ENCODE results near the gene AIPL1.
"Not testable (repeated sequence)": the region's sequence is repeated elsewhere in the genome, so short reads cannot be mapped to it uniquely, and the experiment has no call there.

AIPL1 gene, protein sequence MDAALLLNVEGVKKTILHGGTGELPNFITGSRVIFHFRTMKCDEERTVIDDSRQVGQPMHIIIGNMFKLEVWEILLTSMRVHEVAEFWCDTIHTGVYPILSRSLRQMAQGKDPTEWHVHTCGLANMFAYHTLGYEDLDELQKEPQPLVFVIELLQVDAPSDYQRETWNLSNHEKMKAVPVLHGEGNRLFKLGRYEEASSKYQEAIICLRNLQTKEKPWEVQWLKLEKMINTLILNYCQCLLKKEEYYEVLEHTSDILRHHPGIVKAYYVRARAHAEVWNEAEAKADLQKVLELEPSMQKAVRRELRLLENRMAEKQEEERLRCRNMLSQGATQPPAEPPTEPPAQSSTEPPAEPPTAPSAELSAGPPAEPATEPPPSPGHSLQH

DNA sequence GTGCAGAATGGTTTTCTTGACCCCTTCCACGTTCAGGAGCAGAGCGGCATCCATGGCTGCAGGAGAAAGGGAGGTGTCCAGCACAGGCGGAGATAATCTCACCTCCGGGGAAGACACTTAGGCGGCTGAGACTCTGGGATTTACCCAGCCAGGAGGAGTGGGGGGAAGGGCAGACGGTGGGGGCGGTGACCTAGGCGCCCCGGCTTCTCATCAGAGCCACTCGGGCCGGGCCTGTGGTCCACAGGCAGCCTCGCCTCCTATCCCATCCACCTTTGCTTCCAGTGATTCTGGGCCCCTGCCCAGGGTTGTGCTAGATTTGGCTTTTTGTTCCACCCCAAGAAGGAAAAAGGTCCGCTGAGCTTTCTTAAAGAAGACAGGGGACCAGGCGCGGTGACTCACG is at the start of gene AIPL1:
Gene AIPL1 (minus strand): TSS at position 71 of the 400 bp plus-strand sequence. CDS start 17 bp downstream, at position 54.
- DNase-seq = no peak

DNA sequence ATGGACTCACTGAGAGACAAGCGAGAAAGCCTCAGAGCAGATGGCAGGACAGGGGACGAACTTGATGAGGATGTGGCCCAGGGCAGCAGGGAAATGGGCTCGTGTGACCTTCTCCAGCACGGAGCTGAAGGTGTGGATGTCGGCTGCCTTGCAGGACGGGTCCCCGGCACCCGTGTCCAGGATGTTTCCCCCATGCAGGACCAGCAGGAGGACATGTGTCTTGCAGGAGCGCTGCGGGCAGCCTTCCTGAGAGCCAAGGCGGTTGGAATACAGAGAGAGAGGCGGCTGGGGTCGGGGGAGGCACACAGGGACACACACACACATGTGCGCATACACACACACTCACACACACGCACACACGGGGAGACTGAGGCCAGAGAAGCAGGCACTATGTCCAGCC is 48.6 kb upstream of the AIPL1 start:
- no peak for DNase-seq

DNA sequence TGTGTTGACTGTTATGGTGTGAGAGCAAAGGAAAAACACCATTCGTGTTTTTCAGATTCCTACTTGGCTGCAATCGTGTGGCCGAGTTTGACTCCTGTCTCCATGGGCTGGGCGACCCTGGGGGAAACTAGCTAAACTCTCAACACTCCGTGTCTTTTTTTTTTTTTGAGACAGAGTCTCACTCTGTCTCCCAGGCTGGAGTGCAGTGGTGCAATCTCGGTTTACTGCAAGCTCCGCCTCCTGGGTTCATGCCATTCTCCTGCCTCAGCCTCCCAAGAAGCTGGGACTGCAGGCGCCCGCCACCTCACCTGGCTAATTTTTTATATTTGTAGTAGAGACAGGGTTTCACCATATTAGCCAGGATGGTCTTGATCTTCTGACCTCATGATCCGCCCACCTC is 47.9 kb upstream of the AIPL1 start:
- DNase-seq = not testable (repeated sequence)

DNA sequence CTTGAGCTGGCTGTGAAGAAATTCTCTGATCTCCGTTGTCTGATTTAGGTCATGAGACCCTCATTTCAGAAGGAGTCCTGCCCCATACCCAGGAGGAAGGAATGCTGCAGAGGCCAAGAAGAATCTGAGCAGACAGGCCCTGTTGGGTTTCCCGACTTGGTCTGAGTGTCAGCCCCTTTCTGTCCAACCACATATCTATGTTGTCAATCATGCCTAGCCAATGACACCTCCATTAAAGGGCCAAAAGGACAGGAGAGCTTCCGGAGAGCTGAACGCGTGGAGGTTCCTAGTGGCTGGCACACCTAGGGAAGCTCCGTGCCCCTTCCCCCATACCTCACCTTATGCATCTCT is 47.2 kb upstream of the AIPL1 start:
- no peak for DNase-seq

DNA sequence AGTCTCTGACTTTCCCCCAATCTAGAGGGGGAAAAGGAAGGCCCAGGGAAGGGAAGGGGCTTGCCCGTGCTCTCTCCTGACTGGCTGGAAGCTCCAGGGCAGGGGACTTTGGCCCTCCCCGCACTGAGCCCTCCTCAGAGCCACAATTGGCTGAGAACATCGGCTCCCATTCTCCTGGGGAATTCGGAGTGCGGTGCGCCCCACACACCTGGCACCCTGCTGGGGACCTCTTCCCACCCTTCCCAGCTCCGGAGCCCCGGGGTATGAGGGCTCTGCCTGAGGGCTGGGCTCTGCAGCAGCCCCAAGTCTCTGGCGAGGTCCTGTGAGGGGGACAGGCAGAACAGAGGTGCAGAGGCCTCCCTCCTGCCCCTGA is 45.4 kb upstream of the AIPL1 start:
- DNase-seq = no peak

DNA sequence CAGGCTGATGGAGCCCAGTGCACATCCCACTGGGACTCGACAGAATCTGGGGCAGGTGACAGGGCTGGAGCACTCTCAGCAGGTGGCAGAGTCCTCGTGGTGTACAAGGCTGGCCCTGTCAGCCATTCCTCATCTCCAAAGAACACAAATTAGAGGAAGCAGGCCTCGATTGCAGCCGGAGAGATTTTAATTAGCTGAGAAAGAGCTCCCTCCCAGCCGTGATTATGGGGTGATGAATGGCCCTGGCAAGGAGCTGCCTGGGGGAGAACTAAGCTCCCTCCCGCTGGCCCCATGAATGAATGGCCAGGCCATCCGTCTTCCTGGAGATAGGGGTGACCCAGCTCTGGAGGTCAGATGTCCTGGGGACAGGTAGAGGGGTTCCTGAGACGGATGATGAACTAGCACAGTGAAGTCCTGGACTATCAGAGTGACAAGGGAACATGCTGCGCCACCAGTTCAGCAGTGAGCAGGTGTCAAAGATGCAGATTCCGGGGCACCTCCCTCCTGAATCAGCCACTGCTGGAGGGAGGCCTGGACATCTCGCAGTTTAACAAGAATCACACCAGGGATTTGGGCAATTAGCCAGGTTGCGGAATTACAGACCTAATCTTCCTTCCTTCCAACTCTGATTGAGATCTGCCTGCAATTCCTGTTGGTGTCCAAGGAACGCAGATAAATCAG is 44.8 kb upstream of the AIPL1 start:
- DNase-seq = no peak

DNA sequence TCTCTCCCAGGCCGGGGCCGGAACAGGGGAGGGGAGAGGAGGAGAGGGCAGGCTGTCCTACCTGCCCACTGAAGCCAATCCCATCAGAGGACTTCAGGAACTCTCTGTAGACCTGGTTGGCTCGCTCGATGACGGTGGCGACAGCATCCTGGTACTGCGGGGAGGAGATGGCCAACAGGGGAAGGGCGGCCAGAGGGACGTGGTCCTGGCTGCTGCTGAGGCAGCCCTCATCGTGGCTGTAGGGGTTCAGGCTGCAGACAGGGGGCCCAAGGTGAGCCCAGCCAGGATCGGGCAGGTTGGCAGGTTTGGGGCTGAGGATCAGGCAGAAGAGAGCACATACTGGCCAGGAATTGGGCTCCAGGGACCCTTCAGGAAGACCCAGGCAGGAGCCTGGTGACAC is 43.6 kb upstream of the AIPL1 start:
- DNase-seq = no peak

DNA sequence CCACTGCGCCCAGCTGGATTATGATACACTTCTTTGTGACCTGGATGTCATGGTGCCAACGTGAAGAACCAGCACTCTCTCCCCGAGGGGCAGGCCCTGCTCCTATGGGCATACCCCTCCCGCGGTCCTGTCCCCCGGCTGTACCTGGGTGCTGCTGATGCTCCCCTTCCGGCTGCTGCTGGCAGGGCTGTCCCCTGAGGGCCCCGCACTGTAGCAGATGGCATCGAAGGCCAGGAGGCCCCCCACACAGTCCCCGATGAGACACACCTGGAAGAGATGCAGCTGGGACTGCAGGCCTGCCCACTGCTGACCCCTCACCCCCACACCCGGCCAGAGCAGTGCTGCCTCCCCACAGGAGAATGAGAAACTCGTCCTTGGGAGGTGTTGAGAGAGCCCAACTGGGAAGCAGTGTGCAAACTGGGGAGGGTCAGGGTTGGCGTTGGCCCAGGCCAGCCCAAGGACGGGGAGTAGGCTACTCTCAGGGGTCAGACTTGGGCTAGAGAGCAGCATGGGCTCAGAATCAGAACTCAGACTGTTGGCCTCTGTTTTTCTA is 43.0 kb upstream of the AIPL1 start:
- no peak for DNase-seq

DNA sequence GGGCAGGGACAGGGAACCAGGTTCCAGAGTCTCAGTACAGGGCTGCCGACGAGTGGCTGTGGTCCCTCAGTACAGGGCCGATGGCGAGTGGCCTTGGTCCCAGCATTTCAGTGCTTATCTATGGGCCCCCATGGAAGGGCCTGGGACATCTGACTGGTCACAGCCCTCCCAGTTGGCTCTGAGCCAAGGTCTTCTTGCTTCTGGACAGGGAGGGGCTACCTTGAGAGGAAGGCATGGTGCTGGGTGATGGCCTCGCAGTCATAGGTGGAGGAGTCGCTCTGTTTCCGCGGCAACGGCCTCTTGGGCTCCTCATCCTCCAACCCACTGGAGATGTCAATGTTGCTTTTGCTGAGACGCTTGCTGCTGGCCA is 41.9 kb upstream of the AIPL1 start:
- no peak for DNase-seq

DNA sequence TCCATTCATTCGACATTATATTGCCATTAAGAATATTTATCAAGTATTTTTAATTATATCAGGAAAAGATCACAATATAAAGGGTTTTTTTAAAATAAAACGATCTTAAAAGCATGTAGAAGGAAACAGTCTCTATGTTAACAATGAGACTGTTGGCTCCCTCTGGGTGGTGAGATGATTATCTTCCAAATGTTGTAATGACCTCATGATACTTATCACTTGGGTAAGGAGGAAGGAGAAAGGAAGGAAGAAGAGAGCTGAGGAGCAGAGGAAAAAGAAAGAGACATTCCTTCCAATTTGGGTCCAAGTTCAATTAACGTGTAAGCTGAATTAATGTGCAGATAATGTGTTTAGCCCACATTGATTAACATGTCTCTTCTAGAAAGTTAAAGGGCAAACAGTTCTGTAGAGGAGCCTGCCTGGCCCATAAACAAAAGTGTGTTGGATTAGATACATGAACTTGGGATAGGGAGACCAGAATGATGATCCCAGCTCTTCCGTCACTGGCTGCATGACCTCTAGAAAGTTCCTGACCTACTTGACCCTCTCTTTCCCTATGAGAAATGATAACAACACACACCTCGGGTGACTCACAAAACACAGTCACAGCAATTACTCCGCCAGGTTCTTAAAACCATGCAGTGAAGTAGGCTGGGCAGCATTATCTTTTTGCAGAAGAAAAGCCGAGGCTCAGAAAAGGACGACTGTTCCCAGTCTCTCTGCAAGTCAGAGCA is 41.3 kb upstream of the AIPL1 start:
- no peak for DNase-seq

DNA sequence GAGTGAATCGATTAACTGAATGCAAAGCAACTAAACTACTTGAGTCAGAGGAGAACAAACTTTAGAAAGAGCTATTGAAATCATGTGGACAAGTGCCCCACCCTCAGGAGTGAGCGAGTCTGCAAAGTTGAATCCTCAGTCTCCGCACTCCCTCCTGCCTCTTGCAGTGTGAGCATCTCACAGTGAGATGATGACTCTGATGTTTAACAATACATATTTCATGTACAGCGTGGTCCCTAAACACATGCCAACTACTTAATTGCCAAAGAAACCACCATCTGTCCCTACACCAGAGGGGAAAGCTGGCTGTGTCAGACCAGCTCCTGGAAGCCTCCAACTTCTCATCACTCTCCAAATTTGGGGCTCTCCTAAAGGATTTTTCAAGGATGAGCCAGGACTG is 40.5 kb upstream of the AIPL1 start:
- DNase-seq = no peak

DNA sequence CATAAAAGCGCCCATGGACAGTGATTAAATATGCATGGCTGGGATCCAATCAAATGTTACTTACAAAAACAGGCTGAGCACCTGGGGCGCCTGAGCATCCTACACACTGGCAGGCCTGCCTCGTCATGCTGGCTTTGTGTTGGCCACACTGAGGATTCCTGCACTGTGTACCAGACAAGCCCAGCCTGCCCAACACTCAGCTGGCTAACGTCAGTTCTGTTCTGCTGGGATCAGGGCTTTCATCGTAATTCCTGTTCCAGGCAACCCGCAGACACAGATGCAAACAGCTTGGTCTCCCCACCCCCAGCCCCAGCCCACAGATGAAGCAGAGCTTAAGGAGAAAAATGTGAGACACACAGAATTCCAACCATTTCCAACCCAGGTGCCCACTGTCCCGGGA is 40.0 kb upstream of the AIPL1 start:
- no peak for DNase-seq

DNA sequence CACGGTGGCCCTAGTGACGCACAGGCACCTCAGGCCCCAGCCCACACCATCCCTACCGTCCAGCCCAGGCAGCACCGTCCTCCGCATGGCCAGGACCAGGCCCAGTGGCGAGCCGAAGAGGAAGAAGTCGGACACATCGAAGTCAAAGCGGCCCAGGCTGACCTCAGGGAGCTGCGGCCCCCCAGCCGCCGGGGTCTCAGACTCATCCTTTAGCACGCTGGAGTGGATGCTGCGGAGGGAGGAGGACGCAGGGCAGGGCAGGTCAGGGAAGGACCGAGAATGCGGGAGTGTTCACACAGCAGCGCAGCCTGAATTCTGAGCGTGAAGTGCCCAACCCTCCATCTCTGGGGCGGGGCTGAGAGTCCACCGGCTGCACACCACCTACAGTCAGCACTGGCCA is 39.5 kb upstream of the AIPL1 start:
- DNase-seq = no peak

DNA sequence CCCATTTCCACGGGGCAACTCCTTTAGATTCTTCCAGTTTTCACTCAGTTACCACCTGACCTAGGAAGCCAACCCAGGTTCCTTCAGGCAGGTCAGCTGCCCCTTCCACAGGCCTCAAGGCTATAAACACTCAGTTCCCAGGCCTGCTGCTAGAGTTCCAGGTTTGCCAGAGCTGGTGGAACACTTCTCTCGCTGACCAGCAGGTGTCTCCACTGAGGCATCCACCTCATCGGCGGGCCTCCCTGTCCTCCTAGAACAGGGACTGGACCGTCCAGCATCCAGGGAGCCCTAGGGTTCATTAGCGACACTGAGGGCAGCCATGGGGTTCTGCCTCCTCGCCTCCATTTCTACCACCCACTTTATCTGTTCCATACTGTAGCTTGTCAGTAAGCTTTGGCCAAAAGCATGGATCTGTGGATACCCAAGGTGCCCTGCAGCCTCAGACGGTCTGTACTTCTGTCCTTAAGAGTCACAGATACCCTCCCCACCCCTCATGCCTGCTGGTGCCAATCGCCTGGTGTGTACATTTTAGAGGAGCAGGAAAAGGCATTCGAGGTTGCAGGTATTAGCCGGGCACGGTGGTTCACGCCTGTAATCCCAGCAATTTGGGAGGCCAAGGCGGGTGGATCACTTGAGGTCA is 38.3 kb upstream of the AIPL1 start:
- no peak for DNase-seq

DNA sequence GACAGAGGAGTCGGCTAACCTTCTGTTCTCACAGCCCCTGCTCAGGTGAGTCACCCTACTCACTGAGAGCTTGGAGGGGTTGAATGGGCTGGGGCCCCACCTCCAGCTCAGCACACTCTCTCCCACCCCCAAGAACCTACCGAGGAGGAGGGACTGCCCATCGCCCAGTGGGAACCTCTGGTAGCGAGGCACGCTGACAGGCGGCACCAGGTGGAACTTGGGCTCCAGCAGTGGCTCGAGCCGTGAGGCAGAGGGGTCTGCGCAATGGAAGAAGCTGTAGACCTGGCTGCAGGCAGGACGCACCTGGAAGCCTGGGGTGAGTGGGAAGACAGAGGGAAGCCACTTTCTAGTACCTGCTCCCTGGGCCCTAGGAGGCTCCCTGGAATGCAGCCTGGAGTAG is 37.6 kb upstream of the AIPL1 start:
- DNase-seq = no peak

DNA sequence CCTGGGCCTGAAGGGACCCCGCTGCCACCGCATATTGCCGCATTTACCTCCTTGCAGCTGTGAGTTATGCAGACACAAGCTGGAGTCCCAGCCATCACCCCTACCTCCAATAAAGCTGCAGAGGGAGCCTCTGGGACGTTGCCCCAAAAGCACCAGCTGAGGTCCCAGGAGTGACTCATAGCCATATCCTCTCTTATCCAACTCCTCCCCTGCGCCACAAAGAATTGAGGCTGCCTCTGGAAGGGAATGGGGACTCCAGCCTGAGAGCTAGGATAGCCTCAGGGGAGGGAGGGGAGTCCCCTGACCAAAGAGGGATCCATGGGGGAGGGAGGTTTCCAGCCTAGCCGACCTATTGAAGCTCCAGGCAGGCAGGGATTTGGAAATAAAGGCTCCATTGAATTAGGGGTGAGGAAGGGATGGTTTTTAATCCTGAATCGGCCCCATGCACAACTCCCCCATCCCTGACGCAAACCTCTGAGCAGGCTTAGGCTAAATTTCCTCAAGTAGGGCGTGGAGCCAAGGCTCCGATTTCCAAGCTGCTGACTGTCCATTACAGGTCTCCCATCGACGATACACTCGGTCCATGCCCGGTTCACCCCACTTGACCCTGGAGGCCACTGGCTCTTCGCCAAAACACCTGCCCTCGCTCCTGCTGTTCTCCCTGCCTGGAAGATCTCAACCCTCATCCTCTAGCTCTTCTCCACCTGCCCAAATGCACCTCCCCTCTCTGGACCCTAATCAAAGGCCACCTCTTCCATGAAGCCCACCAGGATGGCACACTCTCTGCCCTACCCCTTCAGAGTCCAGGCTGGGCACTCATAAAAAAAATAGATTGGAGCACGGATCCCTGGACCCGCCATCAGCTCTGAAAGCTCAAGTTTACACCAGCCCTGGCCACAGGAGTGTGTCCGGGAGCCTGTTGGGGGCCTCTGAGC is 36.9 kb upstream of the AIPL1 start:
- DNase-seq = no peak

DNA sequence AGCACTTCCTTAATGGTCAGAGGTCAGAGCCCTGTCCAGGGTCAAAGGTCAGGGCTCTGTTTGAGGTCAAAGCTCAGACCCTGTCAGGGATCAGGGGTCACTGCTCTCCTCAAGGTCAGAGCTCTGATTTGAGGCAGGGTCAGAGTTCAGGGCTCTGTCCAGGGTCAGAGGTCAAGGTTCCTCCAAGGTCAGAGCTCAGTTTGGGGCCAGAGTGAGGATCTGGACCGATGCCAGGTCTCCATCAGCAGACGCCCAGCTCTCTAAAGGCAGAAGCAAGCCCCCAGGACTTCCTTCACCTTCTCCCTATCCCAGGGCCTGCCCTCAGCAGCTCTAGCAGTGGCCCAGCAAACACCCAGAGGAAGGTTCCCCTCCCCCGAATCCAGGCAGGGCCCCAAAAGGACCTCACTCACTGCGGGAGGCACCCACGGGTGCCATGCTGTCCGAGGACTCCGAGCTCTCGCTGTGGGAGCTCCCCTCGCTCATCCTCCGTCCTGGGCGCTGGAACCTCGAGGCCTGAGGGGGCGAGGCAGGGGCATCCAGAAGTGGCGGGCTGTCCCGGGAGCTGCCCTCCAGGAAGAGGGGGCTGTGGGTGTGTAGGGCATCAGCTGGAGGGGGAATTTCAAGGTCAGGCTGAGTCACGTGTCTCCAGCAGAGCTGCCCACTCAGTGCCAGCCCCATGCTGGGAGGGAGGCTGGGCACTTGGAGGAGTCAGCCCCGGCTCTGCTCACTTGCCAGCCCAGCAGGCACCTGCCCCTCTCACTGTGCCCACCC is 36.0 kb upstream of the AIPL1 start:
- DNase-seq = no peak

DNA sequence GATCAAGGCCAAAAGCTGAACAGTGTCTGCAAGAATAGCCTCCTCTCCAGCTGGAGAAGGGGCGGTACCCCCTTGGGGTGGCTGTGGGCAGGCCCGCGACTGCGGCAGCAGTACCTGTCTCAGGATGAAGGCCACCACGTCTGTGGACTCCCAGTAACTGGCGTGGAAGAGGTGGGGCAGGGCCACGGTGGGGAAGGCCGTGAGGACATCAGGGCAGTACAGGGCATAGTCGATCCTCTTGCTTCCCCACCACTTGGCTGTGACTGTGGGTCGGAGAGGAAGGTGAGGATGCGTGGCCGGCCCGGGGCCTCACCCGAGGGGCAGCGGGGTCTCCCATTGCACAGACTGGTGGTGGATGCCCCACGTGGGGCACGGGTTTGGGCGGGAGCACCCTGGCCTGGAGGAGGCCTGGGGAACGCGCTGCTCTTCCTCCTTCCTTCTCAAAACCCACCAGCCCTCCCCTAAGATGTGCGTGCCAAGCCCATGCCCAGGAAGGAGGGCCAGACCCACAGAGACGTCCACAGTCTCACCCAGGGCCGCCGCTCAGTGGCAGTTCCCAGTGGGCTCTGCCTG is 35.3 kb upstream of the AIPL1 start:
- DNase-seq = no peak

DNA sequence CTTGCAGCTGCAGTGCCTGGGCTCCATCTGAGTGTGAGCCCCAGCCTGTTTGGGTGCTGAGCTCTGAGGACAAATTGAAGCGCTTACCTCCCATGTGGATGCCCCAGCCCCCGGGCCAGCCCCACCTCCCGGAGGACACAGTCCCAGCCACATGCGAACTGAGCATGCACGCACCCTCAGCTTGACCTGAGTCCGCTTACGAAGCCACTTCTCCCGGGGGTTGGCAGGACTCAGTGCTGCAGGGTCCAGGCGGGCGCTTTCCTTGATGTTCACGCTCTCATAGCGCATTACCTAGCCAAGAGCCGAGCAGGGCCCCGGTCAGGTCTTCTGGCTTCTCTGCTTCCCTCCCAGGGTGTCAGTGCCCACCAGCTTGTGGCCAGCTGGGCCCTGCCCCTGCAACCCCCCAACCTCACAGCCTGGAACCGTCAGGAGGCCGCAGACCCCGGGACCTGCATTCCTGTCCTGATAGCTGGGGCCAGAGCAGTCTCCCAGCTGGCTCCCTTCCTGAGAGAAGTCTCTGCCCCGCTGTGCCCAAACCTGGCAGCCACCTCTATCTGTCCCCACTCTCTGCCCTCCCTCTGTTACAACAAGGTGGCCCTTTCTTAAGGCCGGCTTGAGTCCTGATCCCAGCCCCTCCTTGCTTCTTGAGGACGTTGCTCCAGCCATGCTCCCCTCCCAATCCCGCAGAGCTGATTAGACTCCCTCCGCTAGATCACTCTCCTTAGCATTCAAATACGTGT is 33.3 kb upstream of the AIPL1 start:
- no peak for DNase-seq

DNA sequence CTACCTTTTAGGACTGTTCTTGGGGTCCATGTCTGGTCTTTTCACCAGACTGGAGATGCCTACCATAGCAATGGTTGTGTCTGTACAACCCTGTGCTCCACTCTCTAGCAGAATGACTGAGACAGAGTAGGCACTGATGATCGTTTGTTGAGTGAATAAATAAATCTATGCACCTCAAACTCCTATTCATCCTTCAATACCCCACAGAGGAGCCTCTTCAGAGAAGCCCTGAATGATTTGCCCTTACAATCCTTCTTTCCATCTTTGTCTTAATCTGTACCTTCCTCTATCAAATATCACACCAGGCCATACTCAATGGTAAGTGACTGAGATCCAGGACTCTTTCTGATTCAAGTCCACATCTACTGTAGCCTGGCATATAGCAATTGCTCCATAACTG is 32.6 kb upstream of the AIPL1 start:
- no peak for DNase-seq
